SK-MEL-5 (cell line): ENCODE data around the gene RPLP2. TPM values are rescaled to one million over a fixed set of nuclear protein-coding genes. Genes with fewer than 3 reads are reported as not detected.

Experiments used
- DNase-seq: peaks from one replicate; pipeline ENCODE4 v3.0.0-alpha.2; 2016; ENCODE audit warnings: low read depth, low spot score
- in situ Hi-C: cut with HindIII; loops from 2 replicates; pipeline ENCODE4 v1.10.0; 2016; ENCODE audit warnings: low sequenced_read_pairs, high pct_unique_total_duplicates, low pct_unique_long_range_greater_than_20kb
- total RNA-seq: library from RNA; depleted of rRNA; stranded (reverse); fragments of >200 nt; shearing (Covaris generic); gene quantifications from 2 replicates; pipeline ENCODE4 v1.2.3, GENCODE V29; 2014

RPLP2 gene
- total RNA-seq, 1 experiment from 2014 or later, result 1,043 TPM

- in situ Hi-C loops, result no loop called here
- DNase-seq, result no peak
Observed at GRCh38 chr11:849104-849824, 39.5 kb downstream of the RPLP2 start.

- in situ Hi-C loops, result no loop called here
- no peak for DNase-seq
Observed at GRCh38 chr11:849951-850774, 40.4 kb downstream of the RPLP2 start.

GRCh38 chr11:850775-851763 lies 41.3 kb downstream of the RPLP2 start:
- DNase-seq, result no peak
- in situ Hi-C loops, result no loop called here

GRCh38 chr11:852762-853161 lies 43.0 kb downstream of the RPLP2 start:
- no peak for DNase-seq
- in situ Hi-C loops, result no loop called here

- no peak for DNase-seq
- in situ Hi-C loops, result no loop called here
Observed at GRCh38 chr11:853682-854448, 44.1 kb downstream of the RPLP2 start.

- in situ Hi-C loops, result no loop called here
- no peak for DNase-seq
Observed at GRCh38 chr11:854601-855329, 45.0 kb downstream of the RPLP2 start.

- DNase-seq, result no peak
- in situ Hi-C loops, result no loop called here
Observed at GRCh38 chr11:855330-855674, 45.5 kb downstream of the RPLP2 start.

GRCh38 chr11:855796-856195 lies 46.0 kb downstream of the RPLP2 start:
- in situ Hi-C loops, result no loop called here
- DNase-seq, result no peak

GRCh38 chr11:856397-856796 lies 46.6 kb downstream of the RPLP2 start:
- no peak for DNase-seq
- in situ Hi-C loops, result no loop called here

- in situ Hi-C loops, result no loop called here
- no peak for DNase-seq
Observed at GRCh38 chr11:858053-858761, 48.4 kb downstream of the RPLP2 start.

- no peak for DNase-seq
- in situ Hi-C loops, result no loop called here
Observed at GRCh38 chr11:858762-859339, 49.1 kb downstream of the RPLP2 start.

GRCh38 chr11:859394-860131 lies 49.8 kb downstream of the RPLP2 start:
- in situ Hi-C loops, result no loop called here
- no peak for DNase-seq

GRCh38 chr11:860234-861104 lies 50.7 kb downstream of the RPLP2 start:
- DNase-seq, result no peak
- in situ Hi-C loops, result no loop called here

- no peak for DNase-seq
- in situ Hi-C loops, result no loop called here
Observed at GRCh38 chr11:861105-861479, 51.3 kb downstream of the RPLP2 start.
